Erythroblast (primary cell): Measurements from ENCODE around the gene HOXD12.

Experiments used
- GATA1 ChIP-seq: IDR thresholded peaks from 2 replicates; pipeline ENCODE4 v1.6.1; 2011; ENCODE audit warnings: low read depth, mild to moderate bottlenecking, control low read depth, low read length, moderate library complexity
- POLR2A ChIP-seq: IDR thresholded peaks from 2 replicates; pipeline ENCODE4 v1.6.1; 2011; ENCODE audit warnings: mild to moderate bottlenecking, low read length

- TF ChIP-seq POLR2A (no peak), GATA1 (no peak)
These were observed 12.3 kb downstream of the HOXD12 start for GRCh38 chr2:176111846-176112374.
